ENCODE measurements around the gene RUVBL1.

DNA sequence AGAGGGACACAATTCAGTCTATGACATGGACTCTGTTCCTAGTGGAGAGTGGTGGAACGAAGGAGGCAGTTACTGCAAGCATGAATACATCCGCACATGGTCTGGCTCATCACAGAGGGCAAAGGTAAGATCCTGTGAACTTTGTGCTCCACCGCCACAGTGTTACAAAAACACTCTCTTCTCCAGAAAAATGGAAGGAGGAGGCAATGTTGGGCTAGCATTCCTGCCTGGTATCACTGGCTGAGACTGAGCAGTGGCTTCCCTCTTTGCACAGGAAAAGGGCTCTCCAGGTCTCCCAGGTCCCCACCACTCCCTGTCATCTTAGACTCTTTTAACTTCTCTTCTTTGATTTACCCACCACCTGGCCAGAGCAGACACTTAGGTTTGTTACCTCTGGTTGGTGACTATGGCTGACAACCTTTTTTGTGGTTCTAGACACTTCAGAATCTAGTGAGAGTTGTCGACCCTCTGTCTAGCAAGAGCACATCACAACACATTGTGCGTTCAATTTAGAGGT lies 28.2 kb upstream of the RUVBL1 start:
- TF ChIP-seq POLR2A (IDR thresholded peaks at IDR 0.05) (no peak), EP300 (IDR thresholded peaks at IDR 0.05) (no peak)
